Motor neuron (in vitro differentiated cells): ENCODE data around the gene PIEZO1. TPM values are rescaled to one million over a fixed set of nuclear protein-coding genes. Genes with fewer than 3 reads are reported as not detected.
A peak's percentile ranks its signal among the peaks of the same experiment; 100 is the strongest.

Source experiments
- ATAC-seq, 8 experiments: fragments of 200-7000 bp; cut with Tn5 transposase; replicated peaks in 6 of 8; 2 replicates each; pipeline ENCODE4 v1.8.0; 2021; ENCODE audit warnings: mild to moderate bottlenecking in 8 of 8, moderate library complexity in 8 of 8
- H3K27ac ChIP-seq, 2 donors: fragments of 250-450 bp; sonication (Bioruptor Pico); 2 replicates each; pipeline ENCODE4 v1.9.0; 2021; ENCODE audit warnings: antibody characterized with exemption in 2 of 2, mild to moderate bottlenecking in 2 of 2, moderate library complexity in 1 of 2
- H3K4me1 ChIP-seq, 2 donors: fragments of 250-450 bp; sonication (Bioruptor Pico); replicated peaks in 1 of 2; 2 replicates each; pipeline ENCODE4 v1.6.1; 2021; ENCODE audit warnings: antibody characterized with exemption in 2 of 2, mild to moderate bottlenecking in 2 of 2, moderate library complexity in 1 of 2
- H3K4me3 ChIP-seq, 5 donors: fragments of 250-450 bp; sonication (Bioruptor Pico); 2 replicates each; pipeline ENCODE4 v1.9.0; 2021; ENCODE audit warnings: antibody characterized with exemption in 5 of 5, mild to moderate bottlenecking in 5 of 5, moderate library complexity in 4 of 5
- WGBS, 10 experiments: fragments of 450-650 bp; shearing (Covaris generic); methylation state at CpG; one replicate each; pipeline ENCODE4 v1.0.0; 2022; 5-methylcytosine and 5-hydroxymethylcytosine counted together
- in situ Hi-C, 9 experiments: fragments of 400-800 bp; cut with MboI; loops; one replicate each; pipeline ENCODE4 v1.15.0; 2021; ENCODE audit warnings: low sequenced_read_pairs in 9 of 9, low pct_unique_long_range_greater_than_20kb in 2 of 9; ENCODE audit not compliant: unreplicated experiment in 9 of 9
- total RNA-seq, 8 experiments: library from RNA; unstranded; fragments of 300-600 nt; gene quantifications; 2 replicates each; pipeline versions ENCODE4 v1.2.3 to v1.2.4, GENCODE V29; 2022

PIEZO1 gene
- total RNA-seq, 8 experiments from 2014 or later = 2.2 to 163 (median 22.9) TPM

GRCh38 chr16:88822281-88823040, 37.4 kb upstream of the PIEZO1 start:
- in situ Hi-C loops = loop anchor here in 1 of 9 experiments (25.0 kb wide), 1 partner anchor 340 kb away; the partner anchor contains the start of gene CDH15
- Histone ChIP-seq H3K4me1 (no peaks in the 10 kb centered on the region), H3K27ac (no peak overlapping the region), H3K4me3 (no peak overlapping the region)
- 83 to 100% (median 94%) methylated on average over 1 to 4 of the region's 24 CpGs; no CpG with 5 or more reads in 4 of the 10 experiments for WGBS, 10 experiments
- ATAC-seq = no peak

GRCh38 chr16:88821168-88821850, 36.3 kb upstream of the PIEZO1 start:
- no peak for ATAC-seq
- Histone ChIP-seq H3K4me1 (no peaks in the 10 kb centered on the region), H3K4me3 (no peak overlapping the region), H3K27ac (no peak overlapping the region)
- in situ Hi-C loops = loop anchor here in 1 of 9 experiments (25.0 kb wide), 1 partner anchor 341 kb away; the partner anchor contains the start of gene CDH15
- WGBS, 10 experiments = 83 to 87% methylated on average over 3 to 4 of the region's 22 CpGs; no CpG with 5 or more reads in 8 of the 10 experiments

GRCh38 chr16:88820385-88821025, 35.5 kb upstream of the PIEZO1 start:
- WGBS, 10 experiments = 0 to 100% (median 80%) methylated on average over 1 to 3 of the region's 20 CpGs; no CpG with 5 or more reads in 3 of the 10 experiments

DNA sequence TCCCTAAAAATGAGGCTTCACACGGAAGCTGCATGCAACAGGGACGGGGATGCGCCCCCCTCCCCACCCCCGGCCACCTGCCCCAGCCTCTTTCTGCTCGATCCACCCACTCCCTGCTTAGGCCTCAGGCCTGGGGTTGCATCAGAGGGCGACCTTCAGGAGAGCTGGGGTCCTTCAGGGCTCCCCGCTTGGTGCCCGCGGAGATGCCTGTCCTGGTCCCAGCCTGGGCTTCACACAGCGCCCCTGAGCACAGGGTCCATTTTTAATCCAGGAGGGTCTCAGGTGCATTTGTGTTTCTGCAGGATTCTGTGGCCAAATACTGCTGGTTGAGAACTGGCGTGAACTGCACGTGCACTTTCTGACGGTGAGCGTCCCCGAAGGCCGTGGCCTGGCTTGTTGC, 34.1 kb upstream of the PIEZO1 start:
- H3K4me1 ChIP-seq = peaks cover 0 to under 1% of the 10 kb centered on the region in 2 donors
- H3K4me3 ChIP-seq = no peak overlapping the region
- WGBS, 10 experiments = 87 to 100% (median 90%) methylated on average over 2 to 9 of the region's 16 CpGs; no CpG with 5 or more reads in 4 of the 10 experiments
- no peak overlapping the region for H3K27ac ChIP-seq
- in situ Hi-C loops = loop anchor here in 1 of 9 experiments (25.0 kb wide), 1 partner anchor 343 kb away; the partner anchor contains the start of gene CDH15
- ATAC-seq = no peak

More at GRCh38 chr16:88820385-88821025, 35.5 kb upstream of the PIEZO1 start:
- Histone ChIP-seq H3K4me1 (no peaks in the 10 kb centered on the region), H3K4me3 (no peak overlapping the region), H3K27ac (no peak overlapping the region)
- peak in 1 of 8 experiments; percentile 54 for ATAC-seq
- in situ Hi-C loops = loop anchor here in 1 of 9 experiments (25.0 kb wide), 1 partner anchor 342 kb away; the partner anchor contains the start of gene CDH15

- Histone ChIP-seq H3K27ac (no peak overlapping the region), H3K4me3 (no peak overlapping the region), H3K4me1 (peaks cover 0 to 7% of the 10 kb centered on the region in 2 donors)
- in situ Hi-C loops = loop anchor here in 1 of 9 experiments (25.0 kb wide), 1 partner anchor 344 kb away; the partner anchor contains the start of gene CDH15
- no peak for ATAC-seq
- 83 to 100% (median 87%) methylated on average over 1 to 12 of the region's 18 CpGs; no CpG with 5 or more reads in 1 of the 10 experiments for WGBS, 10 experiments
Measured at GRCh38 chr16:88818575-88818874, 33.5 kb upstream of the PIEZO1 start.

- WGBS, 10 experiments = 64 to 90% (median 81%) methylated on average over 2 to 10 of the region's 40 CpGs; no CpG with 5 or more reads in 5 of the 10 experiments
- no peak for ATAC-seq
- H3K4me3 ChIP-seq = no peak overlapping the region
- peaks cover 0 to 10% of the 10 kb centered on the region in 2 donors for H3K4me1 ChIP-seq
- in situ Hi-C loops = loop anchor here in 1 of 9 experiments (25.0 kb wide), 1 partner anchor 344 kb away; the partner anchor contains the start of gene CDH15
- H3K27ac ChIP-seq = no peak overlapping the region
Measured at GRCh38 chr16:88817785-88818574, 33.0 kb upstream of the PIEZO1 start.

DNA sequence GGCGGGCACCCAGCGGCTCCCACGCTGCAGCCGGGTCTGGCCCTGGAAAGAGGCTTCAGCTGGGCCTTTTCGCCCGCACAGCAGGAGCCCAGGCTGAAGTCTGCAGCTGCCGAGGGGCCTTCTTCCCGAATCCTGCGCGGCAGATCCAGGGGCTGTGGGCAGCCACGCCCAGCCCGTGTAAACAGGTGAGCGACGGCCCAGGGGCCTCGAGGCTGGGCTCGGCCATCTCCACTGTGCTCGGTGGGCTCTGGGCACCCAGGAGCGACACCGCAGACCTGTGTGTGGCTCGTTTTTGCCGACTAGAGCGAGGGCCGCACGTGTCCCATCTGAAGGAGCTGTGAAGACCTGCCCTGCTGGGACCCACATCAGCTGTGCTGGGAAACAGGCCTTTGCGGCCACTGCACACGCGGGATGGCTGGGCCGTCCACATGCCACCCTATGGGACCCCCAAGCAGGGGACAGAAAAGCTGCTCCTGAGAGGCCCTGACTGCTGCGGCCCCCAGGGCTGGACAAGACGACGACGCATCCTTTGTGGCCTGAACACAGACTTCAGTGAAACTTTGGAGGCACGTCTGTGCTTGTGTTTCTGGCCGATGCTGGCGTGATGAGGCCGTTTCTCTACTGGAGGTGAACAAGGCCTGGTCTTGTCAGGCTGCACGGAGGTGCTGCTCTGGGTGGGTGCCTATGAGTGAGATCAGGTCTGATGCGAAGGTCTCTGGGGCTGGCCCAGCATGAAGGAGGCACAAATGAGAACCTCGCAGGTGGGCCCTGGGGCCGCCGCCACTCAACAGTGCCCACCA, 31.9 kb upstream of the PIEZO1 start:
- Histone ChIP-seq H3K4me3 (no peak overlapping the region), H3K27ac (no peak overlapping the region), H3K4me1 (peaks cover 0 to 13% of the 10 kb centered on the region in 2 donors)
- ATAC-seq = no peak
- 81 to 100% (median 96%) methylated on average over 1 to 14 of the region's 41 CpGs; no CpG with 5 or more reads in 5 of the 10 experiments for WGBS, 10 experiments
- in situ Hi-C loops = loop anchor here in 1 of 9 experiments (25.0 kb wide), 1 partner anchor 345 kb away; the partner anchor contains the start of gene CDH15

DNA sequence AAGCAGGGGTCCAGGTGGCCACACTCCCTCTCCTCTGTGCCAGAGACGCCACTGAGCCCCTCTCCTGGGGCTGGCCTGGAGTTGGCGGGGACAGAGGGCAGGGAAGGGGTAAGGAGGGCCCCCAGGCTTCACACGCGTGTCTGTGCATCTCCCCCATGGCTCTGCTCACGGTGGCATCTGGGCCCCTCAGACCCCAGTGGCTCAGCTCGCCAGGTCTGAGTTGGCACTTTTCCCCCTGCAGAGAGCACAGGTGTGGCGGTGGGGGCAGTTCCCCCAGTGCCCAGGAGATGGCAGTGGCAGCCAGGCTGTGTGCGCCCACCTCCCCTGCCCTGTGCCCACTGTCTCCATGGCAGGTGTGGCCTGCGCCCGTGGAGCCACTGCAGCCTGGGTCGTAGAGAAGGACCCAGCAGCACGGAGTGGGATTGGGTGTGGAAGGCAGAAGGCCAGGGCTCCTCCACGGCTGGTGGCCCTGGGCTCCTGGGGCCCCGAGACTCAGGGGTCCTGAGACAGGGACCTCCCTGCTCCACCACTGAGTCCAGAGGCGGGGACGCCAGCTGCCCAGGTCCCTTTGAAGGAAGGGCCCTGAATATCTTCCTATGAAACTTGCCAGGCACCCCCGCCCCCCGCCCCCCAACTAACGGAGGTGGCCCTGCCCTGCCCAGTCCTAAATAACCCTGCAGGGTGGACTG, 31.0 kb upstream of the PIEZO1 start:
- 75% methylated on average over 4 of the region's 19 CpGs; no CpG with 5 or more reads in 9 of the 10 experiments for WGBS, 10 experiments
- peak in 2 of 8 experiments; percentile 10 to 20 for ATAC-seq
- in situ Hi-C loops = loop anchor here in 1 of 9 experiments (25.0 kb wide), 1 partner anchor 346 kb away; the partner anchor contains the start of gene CDH15
- Histone ChIP-seq H3K27ac (no peak overlapping the region), H3K4me3 (no peak overlapping the region), H3K4me1 (peaks cover 0 to 13% of the 10 kb centered on the region in 2 donors)

DNA sequence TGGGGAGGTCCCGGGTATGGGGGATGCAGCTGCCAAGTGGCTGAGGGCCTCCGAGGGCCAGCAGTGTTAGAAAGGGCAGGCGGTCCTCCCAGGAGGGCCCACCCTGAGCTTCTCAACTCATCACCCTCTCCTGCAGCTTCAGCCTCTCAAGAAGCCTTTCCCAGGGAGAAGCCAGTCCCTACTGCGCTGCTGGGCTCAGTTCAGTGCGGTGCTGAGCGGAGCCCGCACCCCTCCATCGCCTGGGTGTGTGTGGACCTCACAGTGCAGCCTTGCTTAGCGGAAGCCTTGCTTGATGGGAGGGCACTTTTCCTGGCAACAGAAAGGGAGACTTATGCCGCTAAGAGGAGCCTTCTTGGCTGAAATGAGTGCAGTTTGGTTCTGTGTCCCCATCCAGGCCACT, 30.2 kb upstream of the PIEZO1 start:
- Histone ChIP-seq H3K4me3 (no peak overlapping the region), H3K4me1 (peaks cover 7 to 20% of the 10 kb centered on the region in 2 donors), H3K27ac (no peak overlapping the region)
- WGBS, 10 experiments = 100% methylated on average over 1 to 2 of the region's 10 CpGs; no CpG with 5 or more reads in 7 of the 10 experiments
- in situ Hi-C loops = loop anchor here in 1 of 9 experiments (25.0 kb wide), 1 partner anchor 347 kb away; the partner anchor contains the start of gene CDH15
- ATAC-seq = no peak

GRCh38 chr16:88814144-88814502, 29.1 kb upstream of the PIEZO1 start:
- no peak for ATAC-seq
- Histone ChIP-seq H3K27ac (no peak overlapping the region), H3K4me3 (no peak overlapping the region), H3K4me1 (peaks cover 9 to 21% of the 10 kb centered on the region in 2 donors)
- WGBS, 10 experiments = 93 to 100% (median 96%) methylated on average over 2 to 9 of the region's 13 CpGs; no CpG with 5 or more reads in 7 of the 10 experiments
- in situ Hi-C loops = loop anchor here in 1 of 9 experiments (25.0 kb wide), 1 partner anchor 348 kb away; the partner anchor contains the start of gene CDH15
